GM21528 (cell line): Measurements from ENCODE around the gene TRDN.
"Not testable (repeated sequence)": the region's sequence is repeated elsewhere in the genome, so short reads cannot be mapped to it uniquely, and the experiment has no call there.

Experiments used
- ATAC-seq: cut with Tn5 transposase; IDR thresholded peaks from one replicate; pipeline ENCODE4 v1.9.1; 2021; ENCODE audit warnings: mild to moderate bottlenecking, moderate library complexity; ENCODE audit not compliant: unreplicated experiment, low FRiP score

Gene TRDN

DNA sequence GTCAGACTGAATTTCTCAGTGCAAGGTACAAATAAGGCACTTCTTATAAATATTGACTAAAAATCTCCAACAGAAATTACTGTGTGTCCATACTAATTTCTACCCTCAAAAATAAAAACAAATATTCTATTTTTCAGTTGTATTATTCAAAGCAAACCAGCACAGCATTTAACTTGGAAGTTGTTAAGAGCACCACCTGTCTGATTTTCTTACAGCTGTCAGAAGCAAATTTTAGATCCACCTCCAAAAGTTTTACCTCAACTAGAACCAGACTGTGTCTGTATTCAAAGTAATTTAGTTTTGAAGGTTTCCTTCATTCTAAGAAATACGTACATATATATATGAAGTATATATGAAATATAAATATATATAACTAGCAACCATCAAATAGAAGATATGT, 1.2 kb downstream of the TRDN start:
- no peak for ATAC-seq

DNA sequence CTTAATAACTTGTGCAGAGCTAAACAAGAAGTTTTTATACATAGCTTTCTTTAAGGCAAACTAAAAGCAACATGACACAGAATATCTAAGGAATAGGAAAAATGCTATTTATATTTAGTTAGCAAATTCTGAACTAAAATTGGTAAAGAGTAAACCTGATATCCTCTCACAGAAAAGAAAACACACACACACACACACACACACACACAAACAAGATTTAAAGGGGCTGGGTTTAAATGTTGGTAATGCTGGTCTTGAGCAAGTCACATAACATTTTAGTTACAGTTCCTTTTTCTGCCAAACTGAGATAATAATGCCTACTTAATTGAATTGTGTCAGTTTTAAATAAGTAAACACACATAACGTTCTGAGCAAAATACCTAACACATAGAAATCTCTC, 1.6 kb downstream of the TRDN start:
- ATAC-seq = no peak

DNA sequence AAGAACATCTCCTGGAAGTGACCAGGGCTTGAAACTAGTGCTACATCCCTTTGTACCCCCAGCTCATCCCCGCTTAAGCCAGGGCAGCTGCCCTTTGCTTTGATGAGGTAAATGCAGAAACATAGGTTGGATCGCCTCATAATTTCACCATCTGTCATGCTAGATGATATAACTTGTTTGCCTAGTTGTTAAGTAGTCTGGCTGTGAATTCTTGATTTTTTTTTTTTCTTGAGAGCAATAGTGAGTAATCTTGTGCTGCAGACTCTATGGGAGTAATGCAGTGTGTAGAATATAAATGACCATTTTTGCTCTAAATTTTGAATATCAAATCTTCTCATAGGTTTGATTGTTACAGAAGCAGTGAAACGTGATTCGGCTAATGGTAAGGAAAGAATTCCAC, 4.1 kb downstream of the TRDN start:
- ATAC-seq = no peak

DNA sequence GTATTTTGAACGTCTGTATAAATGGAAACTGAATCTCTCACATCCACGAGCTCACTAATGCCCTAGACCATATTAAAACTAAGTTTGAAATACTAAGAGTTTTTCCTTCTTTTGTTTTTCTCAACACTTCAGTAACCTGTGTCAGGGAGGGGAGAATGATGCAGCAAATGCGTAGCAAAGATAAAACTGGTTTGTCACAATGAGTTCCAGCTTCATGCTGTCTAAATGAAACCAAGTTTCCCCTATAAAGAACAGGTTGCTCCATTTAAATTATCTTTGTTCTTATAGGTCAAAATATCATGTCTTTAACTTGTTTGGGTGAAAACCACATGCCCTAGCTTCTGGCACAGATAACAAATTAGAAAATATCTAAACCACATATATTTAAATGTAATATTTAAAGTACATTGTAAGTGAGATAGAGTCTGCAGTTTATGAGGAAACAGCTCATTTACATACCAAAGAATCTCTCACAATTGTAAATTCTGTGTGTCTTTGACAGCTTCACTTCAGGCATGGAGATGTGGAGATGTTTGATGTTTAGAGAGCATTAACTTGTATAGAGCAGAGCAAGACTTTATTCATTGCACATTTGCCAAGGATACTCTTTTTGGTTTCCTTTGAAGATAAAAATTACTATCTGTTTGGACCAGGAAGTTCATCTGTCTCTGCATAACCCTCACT, 7.3 kb downstream of the TRDN start:
- no peak for ATAC-seq

DNA sequence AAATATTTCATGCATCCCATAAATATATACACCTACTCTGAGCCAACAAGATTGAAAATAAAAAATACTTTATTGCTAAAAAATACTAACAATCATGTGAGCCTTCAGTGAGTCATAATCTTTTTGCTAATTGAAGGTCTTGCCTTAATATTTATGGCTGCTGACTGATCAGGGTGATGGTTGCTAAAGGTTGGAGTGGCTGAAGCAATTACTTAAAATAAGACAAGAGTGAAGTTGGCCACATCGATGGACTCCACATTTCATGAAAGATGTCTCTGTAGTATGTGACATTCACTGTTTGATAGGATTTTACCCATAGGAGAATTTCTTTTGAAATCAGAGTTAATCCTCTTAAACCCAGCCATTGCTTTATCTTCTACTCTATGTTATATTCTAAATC, 11.1 kb downstream of the TRDN start:
- ATAC-seq = no peak

DNA sequence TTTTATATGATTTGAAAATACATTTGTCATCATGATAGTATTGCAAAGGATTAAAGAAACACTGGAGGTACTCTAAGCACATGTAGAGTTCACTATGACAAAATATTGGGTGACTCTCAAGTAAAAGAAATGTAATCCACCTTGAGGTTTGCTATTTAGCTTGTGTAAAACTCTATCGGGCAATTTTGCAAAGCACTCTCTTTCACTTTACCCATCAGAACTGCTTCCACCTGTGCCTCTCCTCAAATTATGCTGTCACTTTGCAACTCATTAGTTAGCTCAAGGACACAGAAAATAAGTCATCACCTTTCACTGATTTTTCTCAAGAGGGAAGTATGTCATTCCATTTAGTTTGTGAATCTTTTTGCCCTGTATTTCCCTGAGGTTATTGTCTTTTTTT, 14.0 kb downstream of the TRDN start:
- no peak for ATAC-seq

DNA sequence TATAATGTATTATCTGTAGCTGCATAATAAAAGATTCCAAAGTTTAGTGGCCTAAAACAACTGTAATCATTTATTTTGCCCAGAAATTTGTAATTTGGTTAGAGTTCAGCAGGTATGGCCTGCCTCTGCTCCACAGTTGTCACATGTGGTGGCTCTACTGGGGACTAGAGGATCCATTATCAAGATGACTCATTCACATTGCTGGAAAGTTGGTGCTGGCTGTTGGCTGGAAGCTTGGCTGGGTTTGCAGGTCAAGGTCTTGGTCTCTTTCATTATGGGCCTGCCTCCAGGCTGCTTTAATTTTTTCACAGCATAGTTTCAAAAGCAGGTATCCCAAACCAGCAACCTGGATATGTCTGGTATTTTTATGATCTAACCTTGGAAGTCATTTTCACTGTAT, 17.6 kb downstream of the TRDN start:
- no peak for ATAC-seq

DNA sequence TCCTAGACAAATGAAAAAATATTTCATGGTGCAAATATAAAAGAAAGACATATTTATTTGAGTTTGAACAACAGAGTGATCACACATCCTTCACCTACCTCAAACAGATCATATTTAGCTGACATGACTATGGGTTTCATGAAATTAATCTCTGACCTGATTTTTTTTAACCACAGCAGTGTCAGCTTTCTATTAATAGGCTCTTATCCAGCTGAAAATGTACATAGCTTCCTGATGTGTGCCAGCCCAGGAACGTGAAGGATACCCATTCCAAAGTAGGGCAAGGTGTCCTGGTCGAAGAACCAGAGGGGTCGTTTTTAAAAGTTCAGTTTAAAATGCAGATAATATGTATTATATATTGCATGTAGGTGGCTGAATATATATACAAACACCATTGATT, 19.8 kb downstream of the TRDN start:
- no peak for ATAC-seq

DNA sequence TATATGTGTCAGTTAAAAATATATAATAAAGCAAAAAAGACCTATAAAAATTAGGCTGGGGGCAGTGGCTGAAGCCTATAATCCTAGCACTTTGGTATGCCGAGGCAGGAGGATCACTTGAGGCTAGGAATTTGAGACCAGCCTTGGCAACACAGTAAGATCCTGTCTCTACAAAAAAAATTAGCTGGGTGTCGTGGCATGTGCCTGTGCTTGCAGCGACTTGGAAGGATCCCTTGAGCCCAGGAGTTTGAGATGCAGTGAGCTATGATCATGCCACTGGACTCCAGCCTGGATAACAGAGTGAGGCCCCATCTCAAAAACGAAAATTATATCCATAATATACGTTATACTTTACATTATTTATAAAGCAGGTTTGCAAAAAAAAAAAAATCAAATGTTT, 20.7 kb downstream of the TRDN start:
- no peak for ATAC-seq

DNA sequence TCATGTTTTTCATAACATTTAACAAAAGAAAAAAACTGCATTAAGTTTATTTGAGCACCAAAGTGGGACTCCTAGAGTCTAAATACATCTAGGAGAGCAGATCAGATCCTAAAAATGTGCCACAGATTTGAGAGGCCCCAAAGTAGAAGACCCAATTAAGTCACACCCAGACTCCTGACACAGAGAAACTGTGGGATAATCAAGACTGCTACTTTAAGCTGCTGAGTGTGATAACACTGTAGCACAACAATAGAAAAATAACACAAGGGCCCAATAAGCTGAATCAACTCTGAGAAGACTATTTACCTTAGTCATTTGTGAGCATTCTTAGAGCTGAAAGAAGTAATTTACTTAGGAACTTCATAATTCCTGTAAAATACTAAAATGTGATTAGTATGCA, 26.0 kb downstream of the TRDN start:
- ATAC-seq = no peak

DNA sequence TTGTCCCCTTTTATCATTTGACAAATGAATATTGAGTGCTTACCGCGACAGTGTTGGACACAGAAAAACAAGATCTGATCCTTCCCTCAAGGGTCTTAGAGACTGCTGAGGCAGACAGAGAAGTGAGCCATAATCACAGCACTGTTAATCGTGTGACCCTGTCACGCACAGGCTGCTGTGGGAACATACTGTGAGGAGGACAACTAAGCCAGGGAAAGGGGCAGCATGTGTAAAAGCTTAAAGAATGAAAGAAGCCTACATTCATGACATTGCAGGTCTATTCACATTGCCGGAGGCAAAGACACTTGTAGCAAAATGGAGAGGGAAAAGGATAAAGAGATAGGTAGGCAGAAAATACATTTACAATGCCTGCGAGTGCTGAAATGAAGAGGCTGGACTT, 32.7 kb downstream of the TRDN start:
- ATAC-seq = no peak

DNA sequence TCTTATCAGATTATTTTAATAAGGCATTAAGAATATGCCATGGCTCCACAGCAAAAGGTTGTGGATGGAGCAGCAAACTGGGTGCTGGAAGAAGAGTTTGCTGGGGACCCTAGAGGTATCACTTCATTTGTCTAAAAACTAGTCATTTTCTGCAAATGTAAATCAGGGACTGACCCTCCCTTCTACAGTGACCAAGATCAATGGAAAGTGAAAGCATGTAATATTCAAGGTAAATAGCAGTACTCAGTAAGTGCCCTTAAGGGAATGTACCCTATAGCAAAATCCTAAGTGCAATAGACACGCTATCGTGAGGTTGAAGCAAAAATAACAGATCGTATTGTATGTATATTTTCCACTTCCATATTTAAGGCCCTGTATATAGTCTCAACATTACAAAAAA, 38.7 kb downstream of the TRDN start:
- ATAC-seq = no peak

DNA sequence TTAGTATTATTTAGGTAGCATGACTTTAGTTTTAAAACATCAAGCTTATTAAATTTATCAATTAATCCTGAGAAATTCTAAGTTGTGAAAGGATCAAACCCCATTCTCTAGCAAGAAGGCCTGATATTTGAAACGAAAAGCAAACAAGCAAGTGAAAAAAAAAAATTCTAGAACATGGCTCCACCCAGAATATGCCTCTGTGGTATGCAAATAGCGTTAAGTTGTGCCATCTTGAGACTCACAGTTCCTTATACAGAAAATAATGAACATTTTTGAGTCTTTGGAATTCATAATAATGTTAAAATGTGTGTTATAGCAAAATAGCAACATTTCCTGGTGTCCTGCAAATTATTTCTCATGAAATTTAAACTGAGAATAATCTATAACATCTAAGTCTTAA, 42.0 kb downstream of the TRDN start:
- ATAC-seq = no peak

DNA sequence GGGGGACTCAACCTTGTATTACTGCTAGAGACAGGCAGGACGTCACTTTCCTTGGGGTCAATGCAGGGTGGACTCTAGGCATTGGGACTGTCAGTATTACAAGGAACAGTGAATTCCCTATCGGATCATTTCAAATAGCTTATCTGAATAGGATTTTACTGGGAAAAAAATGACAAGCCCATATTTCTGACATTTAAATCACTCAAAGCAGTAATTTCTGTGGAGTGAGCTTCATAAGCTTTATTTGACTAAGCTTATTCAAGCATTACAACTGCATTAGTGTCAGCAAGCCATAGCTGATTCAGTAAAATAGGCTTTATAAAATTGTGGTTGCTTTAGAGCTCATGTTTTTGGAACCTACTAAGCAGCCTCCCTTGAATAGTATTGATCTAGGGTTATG, 44.3 kb downstream of the TRDN start:
- no peak for ATAC-seq

DNA sequence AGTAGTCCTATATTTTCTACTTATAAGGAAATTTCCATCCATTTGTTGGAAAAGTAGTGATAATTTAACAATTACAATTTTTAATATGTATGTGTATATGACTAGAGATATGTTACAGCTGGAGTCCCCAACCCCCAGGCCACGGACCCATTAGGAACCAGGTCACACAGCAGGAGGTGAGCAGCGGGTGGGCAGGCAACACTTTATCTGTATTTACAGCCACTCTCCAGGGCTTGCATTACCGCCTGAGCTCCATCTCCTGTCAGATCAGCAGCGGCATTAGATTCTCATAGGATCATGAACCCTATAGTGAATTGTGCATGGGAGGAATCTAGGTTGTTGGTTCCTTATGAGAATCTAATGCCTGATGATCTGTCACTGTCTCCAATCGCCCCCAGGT, 46.8 kb downstream of the TRDN start:
- ATAC-seq = no peak

DNA sequence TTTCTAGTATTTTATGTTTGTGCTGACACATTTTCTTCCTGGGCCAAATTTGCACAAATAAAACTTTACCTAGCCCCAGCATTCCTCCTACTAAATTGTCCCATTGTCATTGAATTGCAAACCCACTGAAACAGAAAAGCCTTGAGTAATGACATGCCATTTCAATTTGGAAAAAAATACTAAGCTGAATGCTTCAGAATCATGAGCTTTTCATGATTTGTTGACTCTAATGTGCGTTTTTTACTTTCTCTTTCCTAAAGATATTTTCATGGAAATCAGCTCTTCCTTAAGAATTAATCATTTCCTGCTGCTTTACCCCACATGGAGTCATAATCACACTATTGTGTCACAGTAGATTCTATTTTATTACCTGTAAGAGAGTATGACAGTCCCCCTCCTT, 47.4 kb downstream of the TRDN start:
- ATAC-seq = no peak

DNA sequence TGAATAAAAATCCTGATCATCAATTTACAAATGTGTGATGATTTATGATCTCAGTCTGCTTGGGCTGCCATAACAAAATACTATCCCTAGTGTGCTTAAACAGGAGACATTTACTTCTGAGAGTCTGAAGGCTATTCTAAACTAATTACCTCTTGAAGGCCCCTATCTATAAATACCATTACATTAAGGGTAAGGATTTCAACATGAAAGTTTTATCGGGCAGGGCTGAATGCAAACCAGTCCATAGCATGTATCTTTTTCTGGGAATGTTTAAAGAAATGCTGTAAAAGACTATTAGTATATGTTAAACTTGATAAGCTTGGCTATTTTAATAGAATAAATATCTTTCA, 48.2 kb downstream of the TRDN start:
- no peak for ATAC-seq

DNA sequence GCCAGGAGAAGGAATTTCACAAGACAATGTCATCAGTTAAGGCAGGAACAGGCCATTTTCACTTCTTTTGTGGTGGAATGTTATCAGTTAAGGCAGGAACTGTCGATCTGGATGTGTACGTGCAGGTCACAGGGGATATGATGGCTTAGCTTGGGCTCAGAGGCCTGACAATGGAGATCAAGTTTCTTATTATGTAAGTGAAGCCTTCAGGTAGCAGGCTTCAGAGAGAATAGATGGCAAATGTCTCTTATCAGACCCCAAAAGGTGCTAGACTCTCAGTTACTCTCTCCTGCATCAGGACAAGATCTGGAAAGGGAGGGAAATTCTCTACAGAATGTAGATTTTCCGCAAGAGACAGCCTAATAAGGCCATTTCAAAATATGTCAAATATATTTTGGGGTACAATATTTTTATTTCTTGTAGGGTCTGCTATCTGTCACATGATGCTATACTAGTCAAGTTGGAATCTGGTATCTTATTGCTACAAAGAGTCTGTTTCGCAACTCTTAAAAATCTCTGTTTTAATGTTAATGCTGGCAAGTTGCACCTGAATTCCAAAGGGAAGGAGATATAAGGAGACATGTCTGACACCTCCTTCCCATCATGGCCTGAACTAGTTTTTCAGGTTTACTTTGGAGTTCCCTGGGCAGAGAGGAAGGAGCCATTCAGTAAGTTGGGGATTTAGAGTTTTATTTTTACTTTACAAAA, 48.8 kb downstream of the TRDN start:
- no peak for ATAC-seq

DNA sequence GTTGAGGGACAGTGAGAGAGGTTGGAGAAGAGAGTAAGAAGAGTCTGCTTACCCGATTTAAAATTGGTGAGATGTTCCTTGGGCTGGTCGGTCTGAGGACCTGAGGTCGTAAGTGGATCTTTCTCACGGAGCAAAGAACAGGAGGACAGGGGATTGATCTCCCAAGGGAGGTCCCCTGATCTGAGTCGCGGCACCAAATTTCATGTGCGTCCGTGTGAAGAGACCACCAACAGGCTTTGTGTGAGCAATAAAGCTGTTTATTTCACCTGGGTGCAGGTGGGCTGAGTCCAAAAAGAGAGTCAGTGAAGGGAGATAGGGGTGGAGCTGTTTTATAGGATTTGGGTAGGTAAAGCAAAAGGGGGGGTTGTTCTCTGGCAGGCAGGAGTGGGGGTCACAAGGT, 49.3 kb downstream of the TRDN start:
- ATAC-seq = not testable (repeated sequence)

DNA sequence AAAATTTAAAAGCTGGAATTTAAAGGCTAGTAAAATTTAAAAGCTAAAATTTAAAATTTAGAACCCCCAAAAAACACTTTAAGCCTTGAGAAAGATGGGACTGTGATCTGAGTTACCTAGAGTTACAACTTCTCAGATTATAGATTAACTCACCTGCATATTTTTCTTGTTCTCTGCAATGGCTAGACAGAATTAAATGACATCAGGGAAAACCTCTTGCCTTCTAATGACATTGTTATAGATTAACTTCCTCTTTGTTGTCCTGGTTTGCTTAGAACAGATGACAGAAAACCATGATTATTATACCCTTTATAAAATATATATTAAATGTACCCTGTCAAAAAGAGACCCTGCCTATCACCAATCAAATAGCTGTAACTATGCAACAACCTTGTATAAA, 56.4 kb downstream of the TRDN start:
- ATAC-seq = no peak

DNA sequence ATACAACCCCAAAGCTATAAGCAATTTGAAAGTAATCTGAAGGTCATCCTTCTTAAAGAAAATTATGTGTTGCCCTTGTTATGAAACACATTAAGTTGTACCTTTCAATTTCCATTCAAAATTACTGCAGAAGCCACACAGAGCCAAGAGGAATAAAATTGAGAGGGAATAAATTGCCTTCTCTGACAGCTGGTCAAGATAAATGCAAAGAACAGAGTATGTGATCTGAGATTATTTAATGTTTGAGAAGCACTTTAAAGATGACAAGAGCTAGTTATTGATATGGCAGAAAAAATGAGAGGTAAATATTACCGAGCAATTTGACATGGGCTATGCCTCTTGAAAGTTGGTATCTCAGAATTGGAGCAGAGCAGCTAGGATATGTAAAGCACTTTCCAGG, 61.6 kb downstream of the TRDN start:
- no peak for ATAC-seq

DNA sequence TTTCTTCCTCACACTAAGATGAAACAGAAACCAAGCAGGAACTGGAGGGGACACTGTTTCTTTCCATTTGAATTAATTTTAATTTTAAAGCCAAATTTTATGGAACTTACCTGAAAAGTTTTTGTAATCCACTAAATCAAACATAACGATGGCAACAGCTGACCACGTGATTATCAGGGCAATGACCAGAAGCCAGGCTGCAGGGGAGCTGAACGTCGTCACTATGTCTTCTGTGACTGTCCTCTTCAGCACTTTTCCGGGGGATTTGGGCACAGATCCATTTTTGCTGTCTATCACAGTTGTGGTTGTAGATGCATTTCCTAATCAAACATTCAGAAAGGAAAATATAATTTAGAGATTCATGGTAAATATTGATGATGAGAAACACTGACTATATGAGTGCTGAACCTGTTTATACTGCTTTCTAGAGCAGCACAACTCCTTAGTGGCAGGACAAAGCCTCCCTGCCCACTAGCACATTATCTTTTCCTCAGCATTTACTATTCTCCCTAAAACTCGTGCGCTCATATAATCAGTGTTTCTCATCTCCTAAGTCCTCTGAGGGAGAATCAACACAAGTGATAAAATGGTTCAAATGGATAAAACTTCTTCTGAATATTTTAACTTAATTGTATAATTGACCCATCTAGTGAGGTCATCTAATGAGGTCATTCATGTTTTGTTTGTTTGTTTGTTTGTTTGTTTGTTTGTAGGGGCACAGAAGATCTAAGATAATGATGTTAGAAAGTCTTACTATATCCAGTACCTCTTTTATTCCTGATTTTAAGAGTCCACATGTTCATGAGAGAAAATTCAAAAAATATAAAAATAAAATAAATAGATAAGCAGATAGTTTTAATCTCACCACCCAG, 65.7 kb downstream of the TRDN start:
- ATAC-seq = no peak
